HFF-Myc (cell line): ENCODE measurements around the gene MAP3K6.

Source experiments
- DNase-seq: peaks from one replicate; pipeline ENCODE4 v3.0.0-alpha.2; 2011; ENCODE audit warnings: low read depth; ENCODE audit errors: extremely low read depth
- H3K4me3 ChIP-seq: replicated peaks from 2 replicates; pipeline ENCODE4 v1.5.1; 2011; ENCODE audit warnings: low read depth, mild to moderate bottlenecking, control low read depth, low read length
- TF ChIP-seq, protein P1 (sequence below): IDR thresholded peaks from 2 replicates; pipeline ENCODE4 v1.5.1; 2012; ENCODE audit warnings: mild to moderate bottlenecking, low read depth, low read length, control low read depth; ENCODE audit errors: missing control alignments

Gene MAP3K6

DNA sequence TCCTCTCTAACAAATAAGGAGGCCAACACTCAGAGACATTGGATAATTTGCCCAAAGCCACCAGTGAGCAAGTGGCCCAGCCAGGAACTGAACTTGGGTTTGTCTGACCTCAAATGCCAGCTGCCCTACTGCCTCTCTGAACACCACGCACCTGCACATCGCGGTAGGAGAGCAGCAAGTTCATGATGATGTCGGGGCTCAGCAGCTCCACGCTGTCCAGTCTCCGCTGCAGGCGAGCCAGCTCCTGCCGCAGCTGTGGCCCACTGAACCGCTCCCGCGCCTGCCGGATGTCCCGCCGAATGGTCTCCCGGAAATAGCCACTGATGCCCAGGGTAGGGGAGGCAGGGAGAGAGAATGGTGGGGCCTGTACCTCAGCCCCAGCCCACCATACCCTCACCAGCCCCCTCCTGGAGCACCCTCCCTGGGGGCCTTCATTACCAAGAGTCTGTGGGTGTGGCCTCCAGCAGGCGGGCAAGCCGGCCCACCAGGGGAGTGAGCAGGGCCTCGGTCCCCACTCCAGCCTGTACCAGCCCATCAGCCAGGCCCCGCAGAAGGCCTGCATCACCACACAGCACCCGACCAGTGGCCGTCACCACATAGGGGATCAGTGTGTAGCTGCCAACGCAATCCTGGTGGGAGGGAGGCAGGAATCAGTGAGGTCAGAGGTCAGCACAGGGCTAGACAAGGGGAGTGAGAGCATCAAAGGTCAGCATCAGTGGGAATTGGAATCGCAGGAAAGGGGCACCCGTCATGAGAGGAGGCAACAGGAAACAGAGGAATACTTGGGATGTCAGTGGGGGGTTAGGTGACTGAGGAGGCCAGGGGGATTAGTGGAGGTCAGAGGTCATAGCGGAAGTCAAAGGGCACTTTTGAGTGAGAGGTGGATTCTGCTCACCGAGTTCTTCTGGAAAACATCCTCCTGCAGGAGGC lies 2.7 kb downstream of the MAP3K6 start:
- H3K4me3 ChIP-seq: no peak overlapping the region
- TF ChIP-seq, protein P1, sequence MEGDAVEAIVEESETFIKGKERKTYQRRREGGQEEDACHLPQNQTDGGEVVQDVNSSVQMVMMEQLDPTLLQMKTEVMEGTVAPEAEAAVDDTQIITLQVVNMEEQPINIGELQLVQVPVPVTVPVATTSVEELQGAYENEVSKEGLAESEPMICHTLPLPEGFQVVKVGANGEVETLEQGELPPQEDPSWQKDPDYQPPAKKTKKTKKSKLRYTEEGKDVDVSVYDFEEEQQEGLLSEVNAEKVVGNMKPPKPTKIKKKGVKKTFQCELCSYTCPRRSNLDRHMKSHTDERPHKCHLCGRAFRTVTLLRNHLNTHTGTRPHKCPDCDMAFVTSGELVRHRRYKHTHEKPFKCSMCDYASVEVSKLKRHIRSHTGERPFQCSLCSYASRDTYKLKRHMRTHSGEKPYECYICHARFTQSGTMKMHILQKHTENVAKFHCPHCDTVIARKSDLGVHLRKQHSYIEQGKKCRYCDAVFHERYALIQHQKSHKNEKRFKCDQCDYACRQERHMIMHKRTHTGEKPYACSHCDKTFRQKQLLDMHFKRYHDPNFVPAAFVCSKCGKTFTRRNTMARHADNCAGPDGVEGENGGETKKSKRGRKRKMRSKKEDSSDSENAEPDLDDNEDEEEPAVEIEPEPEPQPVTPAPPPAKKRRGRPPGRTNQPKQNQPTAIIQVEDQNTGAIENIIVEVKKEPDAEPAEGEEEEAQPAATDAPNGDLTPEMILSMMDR: no peak
- no peak for DNase-seq

DNA sequence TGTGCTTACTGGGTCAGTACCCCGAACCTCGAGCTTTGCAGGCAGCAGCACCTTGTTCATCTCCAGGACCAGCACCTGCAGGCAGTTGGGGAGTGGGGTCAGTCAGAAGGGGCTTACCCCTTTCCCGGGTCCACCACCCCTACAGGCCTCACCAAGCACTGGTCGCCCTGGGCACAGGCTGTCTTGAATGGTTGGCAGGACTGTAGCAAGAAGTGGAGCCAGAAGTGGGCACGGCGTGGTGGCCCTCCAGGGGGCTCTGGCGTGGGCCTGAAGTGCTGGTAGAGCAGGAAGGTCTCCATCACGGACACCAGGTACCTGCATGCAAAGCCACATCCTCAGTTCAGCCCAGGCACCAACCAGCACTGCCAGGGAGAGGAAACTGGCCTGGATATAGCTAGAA lies 5.2 kb downstream of the MAP3K6 start:
- no peak overlapping the region for H3K4me3 ChIP-seq
- TF ChIP-seq, protein P1: no peak
- DNase-seq: no peak

DNA sequence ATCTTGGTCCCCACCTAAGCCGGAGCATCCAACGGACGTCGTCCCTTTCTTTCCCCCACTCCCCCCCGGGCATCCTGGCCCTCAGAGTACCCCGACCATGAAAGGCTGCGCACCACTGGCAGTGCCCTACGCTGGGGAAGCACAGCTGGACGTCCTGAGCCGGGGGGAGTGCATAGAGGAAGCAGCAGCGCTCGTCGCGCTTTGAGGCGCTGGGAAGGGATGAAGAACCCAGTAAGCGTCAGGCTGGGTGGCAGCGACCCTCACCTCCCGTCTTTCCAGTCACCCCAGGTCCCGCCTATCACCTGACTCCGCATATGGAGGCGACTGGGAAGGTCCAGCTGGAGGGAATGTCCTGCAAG lies 5.7 kb downstream of the MAP3K6 start:
- DNase-seq: no peak
- TF ChIP-seq, protein P1: no peak
- no peak overlapping the region for H3K4me3 ChIP-seq

DNA sequence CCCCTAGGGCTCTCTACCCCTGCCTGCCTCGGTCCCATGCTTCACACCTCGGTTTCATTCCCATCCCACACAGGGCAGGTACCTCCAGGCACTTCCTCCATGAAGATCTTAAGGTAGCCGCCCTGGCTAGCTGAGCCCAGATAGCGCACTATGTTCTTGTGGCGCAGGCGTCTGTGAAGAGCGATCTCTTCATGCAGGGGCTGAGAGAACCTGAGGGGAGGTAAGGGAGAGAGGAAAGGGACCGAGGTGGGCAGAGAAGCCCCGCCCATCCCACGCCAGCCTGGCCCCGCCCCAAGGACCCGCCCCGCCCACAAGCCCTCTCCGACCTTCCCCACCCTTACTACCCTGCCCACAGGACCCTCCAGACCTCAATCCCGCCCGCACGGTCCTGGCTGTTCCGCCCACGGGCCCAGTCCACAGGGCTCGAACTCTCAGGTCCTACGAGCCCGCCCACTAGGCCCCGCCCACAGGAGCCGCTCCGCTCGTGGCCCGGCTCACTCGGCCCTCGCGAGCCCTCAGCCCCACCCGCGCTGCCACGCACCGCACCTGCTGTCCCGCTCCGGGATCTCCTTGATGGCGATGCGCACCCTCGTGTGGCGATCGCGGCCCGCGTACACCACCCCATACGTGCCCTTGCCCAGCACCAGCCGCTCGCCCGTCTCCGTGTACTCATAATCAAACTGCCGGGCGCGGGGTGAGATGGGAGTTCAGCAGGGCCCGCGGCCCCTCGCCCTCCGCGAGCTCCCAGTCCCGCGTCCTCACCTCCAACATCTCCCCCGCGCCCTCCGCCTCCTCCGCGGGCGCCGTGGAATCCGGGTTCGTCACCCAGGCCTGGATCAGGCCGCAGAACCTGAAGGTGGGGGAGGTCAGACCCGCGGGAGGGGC lies 6.4 kb downstream of the MAP3K6 start:
- no peak for DNase-seq

DNA sequence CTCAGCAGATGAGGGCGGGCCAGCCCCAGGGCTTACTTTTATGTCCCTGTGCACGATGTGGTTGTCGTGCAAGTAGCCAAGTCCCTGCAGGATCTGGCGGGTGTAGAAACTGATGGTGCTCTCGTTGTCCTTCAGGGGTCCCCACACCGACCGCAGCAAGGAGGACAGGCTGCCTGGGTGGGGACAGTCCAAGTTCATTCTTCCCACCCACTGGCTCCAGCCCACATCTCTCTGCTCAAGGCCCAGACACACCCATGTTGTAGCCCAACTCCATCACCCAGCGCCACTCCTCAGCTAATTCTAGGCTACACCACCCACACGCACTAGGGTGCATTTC lies 7.0 kb downstream of the MAP3K6 start:
- no peak overlapping the region for H3K4me3 ChIP-seq
- DNase-seq: no peak
- TF ChIP-seq, protein P1: no peak

More for the DNA sequence above, 6.4 kb downstream of the MAP3K6 start:
- TF ChIP-seq, protein P1: no peak
- no peak overlapping the region for H3K4me3 ChIP-seq

DNA sequence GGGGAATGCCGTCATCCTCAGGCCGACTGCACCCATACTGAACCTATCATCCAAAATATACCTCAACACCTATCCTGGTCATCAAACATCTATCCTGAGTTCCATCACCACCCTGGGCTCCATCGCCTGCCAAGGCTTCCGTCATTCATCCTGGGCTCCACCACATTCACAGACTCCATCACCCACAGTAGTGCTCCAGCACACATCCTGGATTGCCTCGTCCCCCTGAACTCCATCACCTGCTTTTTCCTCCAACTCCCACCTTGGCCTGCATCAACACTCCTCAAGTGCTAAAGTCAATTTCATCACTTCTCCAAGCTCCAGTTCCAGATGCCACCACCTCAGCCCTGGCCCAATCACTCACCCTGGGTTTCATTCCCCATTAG lies 7.8 kb downstream of the MAP3K6 start:
- H3K4me3 ChIP-seq: no peak overlapping the region
- DNase-seq: no peak
- TF ChIP-seq, protein P1: no peak
